ENCODE data around the gene C2orf78. TPM values are rescaled to one million over a fixed set of nuclear protein-coding genes. Genes with fewer than 3 reads are reported as not detected.
"Not testable (repeated sequence)": the region's sequence is repeated elsewhere in the genome, so short reads cannot be mapped to it uniquely, and the experiment has no call there.

C2orf78 gene, protein sequence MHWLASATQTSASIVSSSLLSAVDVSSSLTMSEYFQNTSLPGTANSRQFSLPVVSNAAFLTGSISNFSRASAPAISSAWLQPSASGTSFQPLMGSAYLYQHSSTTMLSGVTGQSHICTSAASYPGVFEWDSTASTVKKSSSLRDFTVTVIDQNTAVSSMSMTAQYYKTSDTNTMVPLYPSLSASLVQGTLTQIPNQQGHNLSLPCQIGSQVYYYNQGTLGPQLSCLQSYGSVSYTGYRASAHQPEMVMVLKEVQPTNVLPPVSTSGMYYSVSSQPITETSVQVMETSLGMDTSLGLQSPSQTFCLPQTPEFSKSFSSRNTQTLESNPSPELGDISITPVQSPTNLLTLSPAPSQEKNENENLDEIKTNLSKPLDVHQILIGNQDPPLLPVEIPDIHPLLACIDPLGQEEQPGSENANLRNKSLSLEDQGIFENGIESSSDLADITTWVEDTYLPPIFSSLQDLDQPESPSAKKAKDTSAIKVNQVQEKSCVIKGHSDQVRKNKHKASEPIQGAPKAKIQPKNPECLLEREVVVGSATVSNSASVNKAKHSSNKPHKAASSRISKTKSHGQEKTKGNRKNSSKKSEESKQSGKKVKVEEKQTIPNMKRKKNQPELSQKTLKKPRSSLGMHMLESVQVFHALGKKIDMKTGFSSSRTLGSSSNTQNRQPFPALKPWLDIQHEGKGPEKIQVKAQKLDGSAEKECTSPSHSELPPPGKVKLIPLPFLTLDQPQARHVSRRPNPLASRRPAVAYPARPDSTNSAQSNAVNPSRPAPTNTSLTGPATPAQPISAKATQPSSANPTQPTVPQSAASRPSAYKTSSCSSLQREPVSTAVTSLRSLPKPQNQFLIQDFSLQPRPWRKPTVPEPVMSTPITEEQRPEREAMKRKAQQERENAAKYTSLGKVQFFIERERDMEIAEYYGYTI
- total RNA-seq (2013) = not detected
- polyA plus RNA-seq (not detected), polyA minus RNA-seq (not detected in 2 replicates), total RNA-seq (0 to 0.60 (median 0) reads per million in 11 experiments)

DNA sequence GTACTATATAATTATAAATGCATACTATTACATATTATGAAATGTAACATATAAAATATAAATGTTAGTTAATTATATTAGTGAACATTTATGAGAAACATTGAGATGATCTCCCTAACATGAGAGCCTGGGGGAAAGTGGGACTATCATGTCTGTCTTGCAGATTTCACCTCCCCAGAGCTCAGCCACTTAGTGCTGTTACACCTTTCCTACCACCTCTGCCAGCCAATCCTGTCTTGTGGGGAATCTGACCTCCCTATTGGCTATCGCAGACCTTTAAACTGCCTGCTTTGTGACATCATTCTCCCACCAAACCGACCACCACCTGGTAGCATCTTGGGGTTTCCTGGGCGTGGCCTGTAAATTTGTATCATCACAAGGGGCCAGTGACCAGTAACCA is at the start of gene C2orf78:
C2orf78 (plus strand) TSS at position 301 of the 400 bp plus-strand sequence. CDS start 127 bp downstream, outside the sequence.
- H3K4me1 Mint-ChIP-seq; DNase-seq; intact Hi-C loops (cut with micrococcal nuclease); H4K20me1 ChIP-seq (ENCODE audit: insufficient read depth, low read length); H3K4me3 ChIP-seq (replicated peaks in 1 of 3; ENCODE audit: low read depth in 2 of 3, low read length in 3 of 3); H3K9me3 ChIP-seq (replicated peaks in 1 of 2; ENCODE audit: control insufficient read depth in 1 of 2, insufficient read depth in 1 of 2, low read length in 2 of 2); H2AFZ ChIP-seq (ENCODE audit: insufficient read depth, low read depth, low read length, poor library complexity, severe bottlenecking); H3K9me3 Mint-ChIP-seq; H3K27me3 ChIP-seq (ENCODE audit: control insufficient read depth in 2 of 2, insufficient read depth in 2 of 2, low read length in 2 of 2); H3K27ac ChIP-seq (ENCODE audit: low read depth in 1 of 2, low read length in 2 of 2); H3K27me3 Mint-ChIP-seq (ENCODE audit: low read depth in 3 of 3); H3K9ac ChIP-seq (ENCODE audit: insufficient read depth, low read length, poor library complexity, severe bottlenecking); H3K4me3 Mint-ChIP-seq; H3K27ac Mint-ChIP-seq; H3K4me2 ChIP-seq (replicated peaks; ENCODE audit: extremely low read depth, low read length, poor library complexity, severe bottlenecking); H3K36me3 ChIP-seq (replicated peaks in 1 of 2; ENCODE audit: control insufficient read depth in 1 of 2, insufficient read depth in 2 of 2, low read length in 2 of 2); H3K36me3 Mint-ChIP-seq: not testable (repeated sequence)
- WGBS (ENCODE audit: insufficient coverage) = no CpG with 5 or more reads among the region's 3 CpGs
- H3K4me1 ChIP-seq (ENCODE audit: control insufficient read depth in 1 of 2, insufficient read depth in 2 of 2, low read length in 2 of 2) = peaks cover 5 to 11% of the 10 kb centered on the region in 2 donors
- H3K79me2 ChIP-seq (ENCODE audit: insufficient read depth, low read length) = peaks cover 11% of the 10 kb centered on the region

DNA sequence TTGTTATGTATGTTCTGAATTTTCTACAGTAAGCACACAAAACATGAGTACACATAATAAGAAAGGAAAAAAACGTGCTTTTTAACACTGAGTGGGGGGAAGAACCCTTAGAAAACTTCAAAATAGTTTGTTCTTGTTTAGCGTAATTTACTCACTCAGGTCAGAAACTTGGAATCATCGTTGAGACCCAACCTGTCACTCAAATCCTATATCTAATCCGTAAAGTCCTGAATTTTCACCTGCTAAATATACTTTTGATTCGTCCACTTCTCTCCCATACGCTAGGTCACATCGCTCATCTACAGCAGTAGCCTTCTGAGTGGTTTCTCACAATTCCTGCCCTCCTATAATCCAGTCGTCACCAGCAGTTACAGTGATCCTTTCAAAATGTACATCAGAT is 47.6 kb upstream of the C2orf78 start:
- peak overlapping the region; percentile 89 for H3K4me2 ChIP-seq (replicated peaks; ENCODE audit: extremely low read depth, low read length, poor library complexity, severe bottlenecking)
- H3K36me3 ChIP-seq (replicated peaks in 1 of 2; ENCODE audit: control insufficient read depth in 1 of 2, insufficient read depth in 2 of 2, low read length in 2 of 2) = peaks cover 27 to 33% of the 10 kb centered on the region in 2 donors
- Mint-ChIP-seq H3K36me3 (peaks cover 32 to 33% of the 10 kb centered on the region in 2 donors), H3K27me3 (ENCODE audit: low read depth in 3 of 3) (peaks cover 0 to 5% (median 5%) of the 10 kb centered on the region in 3 donors), H3K27ac (peak overlapping the region in 5 of 7 donors; percentile 87 to 92 (median 91)), H3K4me1 (peaks cover 17% of the 10 kb centered on the region), H3K4me3 (peak overlapping the region; percentile 96 to 98), H3K9me3 (peaks cover 2 to 16% (median 9%) of the 10 kb centered on the region in 7 donors)
- intact Hi-C loops (cut with micrococcal nuclease) = loop anchor here in 1 of 2 donors (5.0 kb wide), 1 partner anchor 504 kb away; the partner anchor contains the start of genes CCT7 and PRADC1
- TF ChIP-seq, protein P1, sequence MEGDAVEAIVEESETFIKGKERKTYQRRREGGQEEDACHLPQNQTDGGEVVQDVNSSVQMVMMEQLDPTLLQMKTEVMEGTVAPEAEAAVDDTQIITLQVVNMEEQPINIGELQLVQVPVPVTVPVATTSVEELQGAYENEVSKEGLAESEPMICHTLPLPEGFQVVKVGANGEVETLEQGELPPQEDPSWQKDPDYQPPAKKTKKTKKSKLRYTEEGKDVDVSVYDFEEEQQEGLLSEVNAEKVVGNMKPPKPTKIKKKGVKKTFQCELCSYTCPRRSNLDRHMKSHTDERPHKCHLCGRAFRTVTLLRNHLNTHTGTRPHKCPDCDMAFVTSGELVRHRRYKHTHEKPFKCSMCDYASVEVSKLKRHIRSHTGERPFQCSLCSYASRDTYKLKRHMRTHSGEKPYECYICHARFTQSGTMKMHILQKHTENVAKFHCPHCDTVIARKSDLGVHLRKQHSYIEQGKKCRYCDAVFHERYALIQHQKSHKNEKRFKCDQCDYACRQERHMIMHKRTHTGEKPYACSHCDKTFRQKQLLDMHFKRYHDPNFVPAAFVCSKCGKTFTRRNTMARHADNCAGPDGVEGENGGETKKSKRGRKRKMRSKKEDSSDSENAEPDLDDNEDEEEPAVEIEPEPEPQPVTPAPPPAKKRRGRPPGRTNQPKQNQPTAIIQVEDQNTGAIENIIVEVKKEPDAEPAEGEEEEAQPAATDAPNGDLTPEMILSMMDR (IDR thresholded peaks at IDR 0.05) = no peak
- peaks cover 10 to 14% of the 10 kb centered on the region in 2 donors for H3K4me1 ChIP-seq (ENCODE audit: control insufficient read depth in 1 of 2, insufficient read depth in 2 of 2, low read length in 2 of 2)
- peak overlapping the region; percentile 97 for H2AFZ ChIP-seq (ENCODE audit: insufficient read depth, low read depth, low read length, poor library complexity, severe bottlenecking)
- H3K4me3 ChIP-seq (replicated peaks in 1 of 3; ENCODE audit: low read depth in 2 of 3, low read length in 3 of 3) = peak overlapping the region; percentile 61 to 97 (median 83)
- H3K9ac ChIP-seq (ENCODE audit: insufficient read depth, low read length, poor library complexity, severe bottlenecking) = peak overlapping the region; percentile 76
- no peaks in the 10 kb centered on the region for H3K9me3 ChIP-seq (replicated peaks in 1 of 2; ENCODE audit: control insufficient read depth in 1 of 2, insufficient read depth in 1 of 2, low read length in 2 of 2)
- no peaks in the 10 kb centered on the region for H4K20me1 ChIP-seq (ENCODE audit: insufficient read depth, low read length)
- peak overlapping the region in 1 of 2 donors; percentile 79 for H3K27ac ChIP-seq (ENCODE audit: low read depth in 1 of 2, low read length in 2 of 2)
- peaks cover 19% of the 10 kb centered on the region for H3K79me2 ChIP-seq (ENCODE audit: insufficient read depth, low read length)
- H3K27me3 ChIP-seq (ENCODE audit: control insufficient read depth in 2 of 2, insufficient read depth in 2 of 2, low read length in 2 of 2) = no peaks in the 10 kb centered on the region
- 4% methylated on average over 6 of the region's 8 CpGs for WGBS (ENCODE audit: insufficient coverage)
- no peak for DNase-seq
